HG03280 (cell line): ENCODE measurements around the gene SLC35F4.

ENCODE experiments used
- ATAC-seq: cut with Tn5 transposase; IDR thresholded peaks from one replicate; pipeline ENCODE4 v1.9.1; 2021; ENCODE audit warnings: mild to moderate bottlenecking, moderate library complexity; ENCODE audit not compliant: unreplicated experiment

Gene SLC35F4

DNA sequence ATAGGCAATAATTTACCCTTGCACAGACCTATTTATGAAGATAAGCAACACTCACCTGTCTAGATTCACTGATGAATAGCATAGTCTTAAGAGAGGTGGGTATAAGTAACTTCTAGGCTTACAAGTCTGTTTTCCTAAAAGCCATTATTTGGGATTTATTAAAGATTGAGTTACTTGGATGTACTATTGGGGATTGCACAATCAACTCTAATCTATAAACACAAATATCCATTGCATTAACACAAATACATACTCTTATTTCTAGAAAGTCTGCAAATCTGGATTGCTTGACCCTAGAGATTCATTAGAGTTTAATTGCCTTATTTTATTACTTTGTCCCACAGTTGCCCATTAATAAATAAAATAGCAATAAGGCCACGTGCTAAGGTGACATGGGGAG, 224.1 kb downstream of the SLC35F4 start:
- no peak for ATAC-seq

DNA sequence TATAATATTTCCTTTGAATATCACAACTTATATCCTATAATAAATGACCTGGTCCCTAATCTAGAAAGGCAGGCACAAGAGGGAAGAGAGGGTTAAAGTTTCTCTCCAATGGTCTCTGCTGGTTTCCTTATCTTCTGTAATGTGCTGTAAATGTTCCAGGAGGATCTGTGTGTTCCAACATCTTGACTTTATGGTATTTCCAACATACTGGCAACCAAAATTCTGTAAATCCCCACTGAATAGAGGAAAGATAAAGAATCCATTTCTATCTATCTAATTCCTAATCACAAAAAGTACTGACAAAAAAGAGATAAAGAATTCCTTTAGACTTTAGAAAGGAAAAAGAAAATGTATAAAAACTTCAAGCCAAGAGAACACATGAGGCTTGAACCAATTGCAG, 225.9 kb downstream of the SLC35F4 start:
- ATAC-seq, result no peak

DNA sequence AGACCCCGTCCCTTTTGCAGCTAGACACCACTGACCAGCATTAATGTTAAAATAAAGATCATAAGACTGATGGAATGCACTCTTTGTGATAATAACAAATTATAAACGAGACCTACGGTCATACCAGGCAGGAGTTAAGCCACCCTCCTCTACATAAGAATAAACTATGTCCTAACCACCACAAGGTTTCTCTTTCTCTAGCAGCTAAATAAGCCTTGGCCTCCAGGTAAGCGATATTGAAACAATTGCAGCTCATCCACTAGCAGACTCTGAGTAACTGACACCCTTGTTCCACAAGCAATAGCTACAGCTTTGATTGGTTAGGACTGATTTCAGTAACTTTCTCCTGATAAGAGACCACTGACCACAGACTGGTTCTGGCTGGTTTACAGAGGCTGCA, 228.0 kb downstream of the SLC35F4 start:
- no peak for ATAC-seq

DNA sequence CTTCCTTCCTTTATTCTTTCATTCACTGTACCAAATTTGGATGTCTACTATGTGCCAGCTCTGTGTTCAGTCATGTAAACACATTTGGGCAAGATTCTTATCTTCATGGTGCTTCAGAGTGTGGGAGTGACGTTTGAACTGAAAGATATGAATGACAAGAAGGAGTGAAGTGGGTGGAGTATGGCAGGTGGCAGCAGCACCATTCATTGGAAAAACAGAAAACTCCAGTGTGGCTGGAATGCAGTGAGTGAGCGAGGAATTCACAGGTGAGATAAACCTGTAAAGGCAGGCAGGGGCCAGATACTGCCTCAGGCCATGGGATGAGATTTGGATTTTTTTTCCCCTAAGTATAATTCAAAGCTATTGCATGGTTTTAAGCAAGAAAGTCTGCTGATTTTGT, 231.6 kb downstream of the SLC35F4 start:
- no peak for ATAC-seq

DNA sequence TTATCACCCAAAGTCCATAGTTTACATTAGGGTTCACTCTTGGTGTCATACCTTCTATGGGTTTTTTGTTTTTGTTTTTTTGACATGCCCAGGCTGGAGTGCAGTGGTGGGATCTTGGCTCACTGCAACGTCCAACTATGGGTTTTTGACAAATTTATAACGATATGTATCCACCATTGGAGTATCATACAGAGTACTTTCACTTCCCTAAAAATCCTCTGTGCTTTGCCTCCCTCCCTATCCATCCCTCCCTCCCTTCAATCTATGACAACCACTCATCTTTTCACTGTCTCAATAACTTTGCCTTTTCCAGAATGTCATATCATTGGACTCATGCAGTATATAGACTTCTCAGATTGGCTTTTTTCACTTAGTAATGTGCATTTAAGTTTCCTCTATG, 233.2 kb downstream of the SLC35F4 start:
- no peak for ATAC-seq

DNA sequence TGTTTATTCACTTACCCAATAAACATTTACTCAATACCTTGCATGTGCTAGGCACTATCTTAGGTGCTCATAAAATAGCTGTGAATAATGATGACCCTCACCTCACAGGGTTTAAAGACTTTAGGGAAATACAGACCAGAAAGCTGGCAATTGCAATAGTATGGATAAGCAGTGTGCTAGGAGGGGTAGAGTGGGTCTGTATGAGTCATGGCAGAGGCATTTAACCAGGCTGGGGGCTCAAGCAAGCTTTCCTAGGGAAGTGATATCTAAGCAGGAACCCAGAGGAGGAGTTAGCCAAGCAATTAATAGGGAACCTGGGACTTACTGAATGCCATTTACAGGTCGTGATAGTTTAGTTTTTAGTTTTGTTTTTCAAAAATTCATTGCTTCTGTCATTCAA, 248.4 kb downstream of the SLC35F4 start:
- ATAC-seq, result no peak

DNA sequence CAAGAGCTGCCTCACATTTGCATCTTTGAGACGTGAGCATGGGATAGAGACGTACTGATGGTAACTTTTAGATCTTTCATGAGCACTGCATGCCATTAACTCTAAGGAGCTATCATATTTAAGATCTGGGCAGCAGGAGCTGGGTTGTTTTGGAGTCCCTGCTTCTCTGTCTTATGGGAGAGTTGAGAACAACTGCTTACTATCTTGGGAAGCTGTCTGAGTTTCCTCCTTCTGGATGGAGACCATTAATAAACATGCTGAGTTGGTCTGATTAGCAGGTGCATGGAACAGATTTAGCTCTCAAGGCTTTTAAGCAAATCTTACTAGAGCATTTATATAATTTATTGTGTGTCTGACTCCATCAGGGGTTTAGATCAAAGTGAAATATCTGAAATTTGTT, 252.9 kb downstream of the SLC35F4 start:
- no peak for ATAC-seq

DNA sequence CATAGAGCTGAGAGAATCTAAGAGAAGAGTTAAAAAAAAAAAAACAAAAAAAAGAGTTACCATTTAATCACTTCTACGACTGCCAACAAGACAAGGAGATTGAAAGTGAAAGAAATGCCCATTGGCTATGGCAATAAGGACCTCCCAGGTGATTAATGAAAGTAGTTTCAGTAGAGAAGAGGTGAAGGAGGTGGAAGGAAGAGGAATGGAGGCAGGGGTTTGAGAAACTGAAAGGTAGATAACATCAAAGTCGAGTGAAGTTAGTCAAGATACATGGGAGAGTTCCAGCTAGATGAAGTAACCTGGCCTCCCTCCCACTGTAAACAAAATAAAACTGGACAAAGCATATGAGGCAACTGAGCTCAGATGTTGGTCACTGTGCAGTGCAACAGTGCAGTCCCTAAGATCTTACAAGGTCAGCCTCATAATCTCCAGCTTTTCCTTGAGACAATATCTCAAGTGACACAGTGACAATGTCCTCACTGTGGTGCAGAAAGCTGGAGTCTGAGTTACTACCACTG, 254.3 kb downstream of the SLC35F4 start:
- no peak for ATAC-seq

DNA sequence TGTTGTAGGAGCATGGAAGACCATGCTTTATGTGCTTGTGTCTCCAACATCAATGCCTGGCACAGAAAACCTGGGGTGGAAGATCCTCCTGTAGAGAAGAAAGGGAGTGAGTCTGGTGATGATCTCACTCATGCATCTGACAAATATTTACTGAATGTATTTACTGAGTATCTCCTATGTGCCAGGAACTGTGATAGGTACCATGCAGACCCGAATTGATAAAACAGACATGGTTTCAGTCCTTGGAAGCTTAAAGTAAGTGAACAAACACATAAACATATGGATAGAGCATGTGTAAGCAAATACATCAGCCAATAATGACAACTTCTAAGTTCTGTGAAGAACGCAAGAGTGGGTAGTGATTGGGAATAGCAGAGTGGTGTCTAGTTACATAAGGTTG, 255.3 kb downstream of the SLC35F4 start:
- ATAC-seq, result no peak

DNA sequence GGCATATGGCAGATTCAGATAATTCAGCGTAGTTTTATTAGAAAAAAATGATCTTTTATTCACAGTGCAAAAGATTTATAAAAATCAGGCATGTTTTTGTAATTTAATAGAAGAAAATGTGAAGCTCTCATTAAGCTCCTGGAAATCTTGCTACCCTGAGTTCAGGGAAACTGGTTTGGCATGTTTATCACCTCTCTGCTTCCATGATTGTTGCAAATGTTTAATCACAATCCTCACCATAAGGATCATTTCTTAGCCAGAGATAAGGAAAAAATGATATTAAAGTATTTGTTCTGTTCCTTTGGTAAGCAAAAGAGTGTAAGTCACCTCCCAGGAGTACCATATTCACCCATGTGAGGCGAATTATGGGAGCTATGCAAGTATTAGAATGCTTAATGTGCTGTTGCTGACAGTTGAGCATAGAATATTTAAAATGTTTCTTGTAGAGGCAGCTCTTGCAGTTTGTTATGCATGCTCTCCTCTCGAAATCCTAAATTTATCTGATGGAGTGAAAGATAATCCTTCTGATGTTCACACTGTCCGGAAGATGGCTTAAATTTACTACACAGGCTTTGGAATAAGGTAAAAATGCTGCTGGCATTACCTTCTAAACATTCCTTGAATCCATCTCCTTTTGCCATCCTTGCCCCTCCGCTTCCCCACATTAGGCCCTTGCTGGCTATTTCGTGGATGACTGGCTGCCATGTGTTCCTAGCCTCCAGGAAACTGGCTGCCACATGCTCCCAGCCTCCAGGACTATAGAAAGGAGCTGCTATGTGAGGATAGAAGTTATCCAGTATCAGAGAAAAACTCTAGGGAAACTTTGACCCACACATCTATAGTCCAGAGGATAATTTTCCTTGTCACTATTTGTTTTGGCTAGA, 256.5 kb downstream of the SLC35F4 start:
- no peak for ATAC-seq

DNA sequence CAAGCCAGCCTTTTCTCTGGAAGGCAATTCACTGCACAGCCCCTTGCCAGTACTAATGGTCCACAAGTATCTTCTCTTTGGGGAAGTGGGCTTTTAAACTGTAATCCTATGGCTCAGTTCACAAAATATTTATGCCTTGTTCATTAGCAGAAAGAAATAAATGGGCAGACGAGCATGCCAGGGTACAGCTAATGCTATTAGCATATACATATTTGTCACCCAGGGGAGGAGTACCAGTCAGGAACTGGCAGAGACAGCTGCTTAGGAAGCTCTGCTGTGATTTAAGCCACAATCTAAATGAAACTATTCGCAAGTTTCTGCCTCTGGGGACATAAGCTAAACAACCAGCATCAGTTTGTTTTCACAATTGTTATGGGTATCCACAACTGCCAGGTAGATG, 258.8 kb downstream of the SLC35F4 start:
- no peak for ATAC-seq

DNA sequence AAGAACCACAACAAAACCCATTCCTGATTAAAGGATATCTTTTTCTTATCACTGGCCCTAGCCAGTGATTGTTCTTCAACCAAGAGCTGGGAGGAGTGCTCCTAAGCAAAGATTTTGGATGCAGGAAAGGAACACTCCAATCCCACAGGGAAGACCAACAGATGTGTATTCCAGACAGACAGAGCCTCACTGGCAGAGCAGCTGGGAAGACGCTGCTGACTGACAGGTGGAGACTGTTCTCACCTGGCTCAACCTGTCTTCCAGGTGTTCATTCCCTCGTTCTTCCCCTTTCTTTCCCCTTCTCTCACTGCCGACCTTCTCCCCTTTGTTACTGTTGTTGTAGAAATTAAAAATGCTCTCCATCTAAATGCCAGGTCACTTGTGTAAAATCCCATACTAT, 282.5 kb downstream of the SLC35F4 start:
- no peak for ATAC-seq

DNA sequence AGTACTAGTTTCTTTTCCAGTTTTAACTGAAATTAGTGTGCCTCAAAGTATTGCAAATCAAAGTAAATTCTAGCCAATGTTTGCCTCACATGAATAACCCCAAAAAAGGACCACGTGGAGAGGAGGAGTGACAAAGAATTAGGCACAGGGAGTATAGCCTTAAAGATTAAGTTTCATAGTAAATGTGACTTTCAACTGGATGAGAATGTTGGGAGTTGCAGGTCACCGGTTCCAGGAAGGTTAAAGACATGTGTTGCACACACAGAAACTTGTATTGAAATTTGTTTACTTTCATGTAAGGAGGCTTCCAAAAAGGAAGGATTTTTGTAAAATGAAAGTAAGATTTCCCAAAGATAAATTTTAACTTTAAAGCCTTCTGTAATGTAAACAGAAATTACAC, 283.1 kb downstream of the SLC35F4 start:
- ATAC-seq, result no peak

DNA sequence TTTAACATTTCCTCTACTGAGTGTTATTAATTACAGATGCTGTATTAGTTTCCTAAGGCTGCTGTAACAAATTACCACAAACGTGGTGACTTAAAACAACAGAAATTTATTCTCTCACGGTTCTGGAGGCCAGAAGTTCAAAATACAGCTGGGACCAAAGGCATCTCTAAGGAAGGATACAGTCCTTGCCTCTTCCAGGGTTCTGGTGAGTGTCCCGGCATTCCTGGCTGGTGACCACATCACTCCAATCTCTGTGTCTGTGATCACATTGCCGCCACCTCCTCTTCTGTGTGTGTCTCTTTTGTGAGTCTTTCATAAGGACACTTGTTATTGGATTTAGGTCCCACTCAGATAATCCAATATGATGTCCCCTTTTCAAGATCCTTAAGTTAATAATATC, 287.1 kb downstream of the SLC35F4 start:
- ATAC-seq, result no peak

DNA sequence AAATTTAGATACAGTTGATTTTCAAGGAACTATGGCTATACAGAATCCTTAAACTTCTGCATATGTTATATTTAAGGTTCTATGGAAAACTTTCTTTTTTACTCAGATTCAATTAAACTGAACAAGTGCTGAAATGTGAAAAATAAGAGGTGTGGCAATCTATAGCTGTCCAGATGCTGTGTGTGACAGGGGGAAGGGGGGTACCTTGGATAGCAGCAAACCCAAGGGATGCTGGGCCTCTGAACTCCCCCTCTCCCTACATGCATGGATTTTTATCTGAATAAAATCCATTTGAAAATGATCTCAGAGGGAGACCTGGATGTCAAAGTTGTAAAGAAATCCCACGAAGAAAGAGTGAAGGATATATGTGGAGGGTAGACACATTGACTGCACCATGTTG, 289.4 kb downstream of the SLC35F4 start:
- no peak for ATAC-seq

DNA sequence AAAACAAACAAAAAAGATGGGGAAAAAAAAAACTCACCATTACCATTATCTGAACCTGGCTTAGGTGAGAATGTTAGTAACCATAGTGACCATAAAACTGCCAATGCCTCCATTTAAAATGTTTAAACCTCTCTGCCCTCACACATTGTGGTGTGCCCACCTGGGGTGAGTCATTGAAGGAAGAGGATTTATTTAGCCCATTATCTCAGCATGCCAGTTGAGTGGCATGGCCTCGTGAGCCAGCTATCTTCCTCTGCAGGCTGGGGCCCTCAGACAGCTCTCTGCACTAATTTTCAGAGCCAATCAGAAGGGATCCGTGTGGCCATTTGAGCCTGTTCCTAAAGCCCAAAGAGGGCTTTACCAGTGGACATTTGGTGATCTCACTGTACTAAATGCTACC, 290.4 kb downstream of the SLC35F4 start:
- no peak for ATAC-seq

DNA sequence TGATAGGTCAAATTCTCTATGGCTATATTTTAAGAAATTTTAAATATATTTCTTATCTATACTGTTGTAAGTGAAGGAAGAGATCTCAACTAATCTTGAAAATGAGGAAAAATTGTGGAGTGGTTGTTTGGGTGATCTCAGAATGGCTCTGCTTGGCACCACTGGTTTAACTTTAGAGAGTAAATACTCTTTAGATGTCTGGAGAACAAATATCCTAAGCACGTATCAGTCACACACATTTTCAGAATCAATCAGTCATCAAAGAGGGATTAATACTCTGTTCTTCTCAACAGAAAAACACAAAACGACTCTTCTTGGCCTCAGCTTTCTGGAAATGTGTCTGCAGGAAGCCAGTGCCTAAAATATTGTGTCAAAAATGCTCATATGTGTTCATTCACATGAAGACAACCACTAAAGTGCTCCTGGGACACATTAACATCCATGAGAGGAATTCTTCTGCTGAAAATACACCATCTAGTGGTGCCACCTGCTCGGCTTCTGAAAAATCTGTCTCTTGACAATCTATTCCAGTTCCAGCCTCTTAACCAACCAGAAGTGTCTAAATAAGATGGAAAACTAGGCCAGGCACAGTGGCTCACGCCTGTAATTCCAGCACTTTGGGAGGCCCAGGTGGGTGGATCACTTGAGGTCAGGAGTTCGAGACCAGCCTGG, 291.1 kb downstream of the SLC35F4 start:
- no peak for ATAC-seq

DNA sequence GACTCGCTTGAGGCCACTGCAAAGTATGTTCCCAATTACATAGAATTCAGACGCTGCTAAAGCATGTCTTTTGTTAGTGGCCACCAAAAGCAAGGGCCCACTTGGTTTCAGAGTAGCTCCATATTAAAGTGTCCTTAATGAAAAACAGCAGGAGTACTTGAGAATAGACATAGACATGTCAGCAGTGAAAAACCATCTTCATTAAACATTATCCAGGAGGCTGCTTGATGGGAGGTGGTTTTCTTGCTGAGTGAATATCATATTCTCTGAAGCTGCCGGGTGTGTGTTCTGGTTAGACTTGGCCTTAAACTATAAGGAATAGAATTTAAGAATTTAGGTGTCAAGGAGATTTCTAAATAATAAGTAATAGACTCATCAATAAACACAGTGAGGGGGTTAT, 292.7 kb downstream of the SLC35F4 start:
- no peak for ATAC-seq

DNA sequence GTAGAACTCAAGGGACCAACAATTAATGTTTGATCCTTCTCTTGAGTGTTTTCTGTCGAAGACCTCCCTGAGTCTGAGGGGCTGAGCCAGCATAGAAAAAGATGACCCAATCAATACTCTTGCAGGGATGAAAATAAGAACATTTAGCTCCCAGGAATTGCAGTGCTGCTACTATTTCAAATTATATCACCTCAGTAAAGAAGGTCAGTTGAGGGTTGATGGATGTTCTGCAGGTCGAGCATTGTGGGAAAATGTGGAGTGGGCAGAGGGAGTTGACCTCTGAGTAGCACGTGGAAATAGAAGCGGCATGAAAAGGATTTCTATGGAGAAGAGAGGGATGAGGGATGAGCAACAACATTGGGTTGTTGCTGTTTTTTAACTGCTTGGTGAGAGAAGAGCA, 297.3 kb downstream of the SLC35F4 start:
- ATAC-seq, result no peak

DNA sequence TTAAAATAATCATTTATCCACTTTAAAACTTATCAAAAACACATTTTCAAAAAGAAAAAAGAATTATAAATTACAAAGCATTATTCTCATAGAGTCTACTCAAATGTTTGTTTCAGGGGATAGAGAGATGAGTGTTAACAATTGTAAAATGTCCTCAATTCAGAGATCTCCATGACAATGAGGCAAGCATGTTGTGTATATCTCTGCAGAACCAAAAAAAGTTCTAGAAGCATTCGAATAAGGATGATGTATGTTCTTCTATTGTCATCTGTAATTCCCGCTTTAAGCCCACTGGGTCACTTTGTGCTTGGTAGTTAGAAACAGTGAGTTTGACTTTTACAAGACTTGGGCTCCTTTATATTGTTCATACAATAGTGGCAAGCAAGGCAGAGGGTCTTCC, 298.7 kb downstream of the SLC35F4 start:
- no peak for ATAC-seq

DNA sequence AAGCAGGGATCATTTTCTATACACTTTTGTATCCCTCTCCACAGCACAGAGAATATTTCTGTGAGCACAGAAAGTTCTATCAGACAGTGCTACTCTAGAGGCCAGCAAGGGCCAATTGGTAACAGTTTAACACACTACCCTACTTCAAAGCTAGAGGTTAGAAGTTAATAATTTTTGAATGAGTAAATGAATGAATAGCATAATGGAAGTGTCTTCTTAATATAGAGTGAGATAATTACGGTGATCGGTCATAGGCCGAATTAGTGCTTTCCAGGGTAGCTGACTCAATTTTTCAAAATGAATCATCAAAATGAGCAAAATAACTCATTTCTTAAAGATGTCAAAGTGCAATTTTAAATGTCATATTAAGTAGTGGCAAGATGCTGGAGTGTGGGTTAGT, 305.2 kb downstream of the SLC35F4 start:
- peak; percentile 70 for ATAC-seq

DNA sequence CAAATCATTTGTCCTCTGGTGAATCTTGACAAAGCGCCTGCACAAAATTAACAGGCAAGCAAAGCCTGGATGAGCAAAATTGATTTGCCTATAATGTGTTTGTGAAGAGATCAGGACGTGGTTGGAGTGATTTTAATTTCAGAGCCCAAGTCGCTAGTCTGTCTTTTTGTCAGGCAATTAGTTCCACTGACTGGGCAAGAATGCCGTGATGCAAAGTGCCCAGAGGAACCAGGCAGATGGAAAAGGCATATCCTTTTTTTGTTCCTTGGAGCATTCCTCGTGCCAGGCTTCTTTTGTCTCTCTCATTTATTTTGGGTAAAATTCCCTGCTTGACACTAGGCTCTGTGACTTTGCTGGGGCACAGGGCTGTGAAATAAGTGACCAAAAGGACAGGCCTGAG, 306.3 kb downstream of the SLC35F4 start:
- no peak for ATAC-seq
